HG03097 (cell line): ENCODE data around the gene KIF25.

Experiments used
- ATAC-seq: cut with Tn5 transposase; IDR thresholded peaks from one replicate; pipeline ENCODE4 v1.9.1; 2021; ENCODE audit not compliant: unreplicated experiment, low FRiP score

KIF25 gene

DNA sequence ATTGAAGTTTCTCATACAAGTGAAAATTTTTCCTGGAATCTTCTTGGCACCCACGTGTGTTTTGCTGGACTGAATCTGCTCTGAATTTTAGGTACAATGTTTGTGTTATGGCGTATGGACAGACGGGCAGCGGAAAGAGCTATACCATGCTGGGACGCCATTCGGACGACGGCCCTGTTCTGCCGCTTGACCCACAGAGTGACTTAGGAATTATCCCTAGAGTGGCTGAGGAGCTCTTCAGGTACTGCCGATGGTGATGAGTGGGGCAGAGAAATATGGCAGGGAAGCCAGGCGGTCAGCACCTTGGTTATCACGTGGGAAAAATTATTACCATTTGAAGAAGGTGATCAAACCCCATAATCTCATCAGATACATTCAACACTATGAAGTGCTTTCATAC, 36.3 kb downstream of the KIF25 start:
- ATAC-seq = no peak

DNA sequence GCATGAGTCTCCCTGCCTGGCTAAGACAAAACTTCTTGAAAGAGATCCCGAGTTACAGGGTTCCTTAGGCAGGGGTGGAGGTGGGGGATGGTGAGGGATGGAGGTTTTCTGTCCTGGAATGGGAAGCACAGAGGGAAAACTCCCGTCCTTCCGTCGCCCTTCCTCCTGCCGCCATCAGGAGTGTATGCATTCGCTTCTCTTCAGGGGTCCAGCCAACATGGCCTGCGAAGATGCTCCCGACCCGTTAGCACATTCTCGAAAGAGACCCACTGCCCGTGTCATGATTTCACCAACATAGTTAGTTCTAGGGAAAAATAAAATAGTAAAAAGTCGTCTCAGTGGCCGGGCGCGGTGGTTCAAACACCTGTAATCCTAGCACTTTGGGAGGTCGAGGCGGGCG, 37.1 kb downstream of the KIF25 start:
- no peak for ATAC-seq

DNA sequence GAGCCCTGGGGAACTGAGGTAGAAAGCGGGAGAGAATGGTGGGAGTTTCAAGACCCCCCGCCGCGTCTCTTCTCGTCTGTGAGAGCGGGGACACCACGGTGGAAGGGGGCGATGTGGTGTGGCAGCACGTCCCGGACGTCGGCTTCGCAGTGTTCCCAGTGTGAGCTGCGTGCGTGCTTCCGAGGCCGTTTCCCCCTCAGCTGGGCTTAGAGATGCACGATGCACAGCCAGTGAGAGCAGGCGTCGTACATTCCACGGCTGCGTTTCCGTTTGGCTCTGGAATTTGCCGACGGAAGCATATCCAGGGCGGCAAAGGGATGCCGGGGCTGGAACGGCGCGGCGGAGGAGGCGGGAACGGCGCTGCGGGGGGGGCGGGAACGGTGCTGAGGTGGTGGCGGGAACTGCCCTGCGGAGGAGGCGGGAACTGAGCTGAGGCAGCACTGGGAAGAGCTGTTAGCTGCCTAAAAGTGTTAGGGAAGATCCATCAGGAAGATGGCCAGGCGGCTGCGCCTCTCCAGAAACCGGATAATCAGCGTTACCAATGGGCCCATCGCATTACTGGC, 37.7 kb downstream of the KIF25 start:
- ATAC-seq = no peak

DNA sequence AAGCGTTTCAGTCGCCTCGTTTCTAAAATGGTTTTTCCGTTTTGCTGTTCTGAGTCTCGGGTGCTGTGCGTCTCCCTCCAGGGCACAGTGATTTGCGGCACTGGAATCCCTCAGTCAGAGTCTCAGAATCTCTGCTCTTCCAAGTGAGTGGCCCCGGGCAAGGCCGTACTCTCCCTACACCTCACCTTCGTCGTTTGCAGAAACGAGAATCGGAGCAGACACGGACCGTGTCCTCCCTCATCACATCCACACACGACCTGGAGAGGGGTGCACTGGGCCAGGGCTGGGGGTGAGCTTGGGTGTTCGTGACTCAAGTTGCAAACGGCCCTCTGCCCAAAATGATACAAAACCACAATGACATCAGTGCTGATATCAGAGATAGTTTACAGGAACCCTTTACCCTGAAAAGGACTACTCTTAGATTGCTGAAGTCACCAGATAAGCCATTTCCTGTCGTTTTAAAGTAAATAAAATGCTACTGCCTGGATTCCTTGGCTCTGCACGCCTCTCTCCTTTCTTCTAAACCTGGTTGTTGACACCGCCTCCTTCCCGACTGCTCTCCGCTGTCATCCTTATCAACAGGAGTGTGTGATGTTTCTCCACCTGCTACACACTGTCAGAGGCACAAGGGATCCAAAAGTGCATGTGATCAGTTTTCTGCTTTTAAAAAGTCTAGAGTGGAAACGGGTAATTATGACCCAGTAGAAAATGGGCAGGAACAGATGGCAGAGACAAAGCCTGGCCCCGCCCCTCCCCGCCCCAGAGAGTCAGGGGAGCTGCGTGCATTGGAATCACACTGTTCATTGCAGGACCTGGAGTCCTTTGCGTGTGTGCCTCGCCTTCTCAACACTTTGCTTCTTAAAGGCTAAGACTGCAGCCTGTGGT, 38.4 kb downstream of the KIF25 start:
- no peak for ATAC-seq

DNA sequence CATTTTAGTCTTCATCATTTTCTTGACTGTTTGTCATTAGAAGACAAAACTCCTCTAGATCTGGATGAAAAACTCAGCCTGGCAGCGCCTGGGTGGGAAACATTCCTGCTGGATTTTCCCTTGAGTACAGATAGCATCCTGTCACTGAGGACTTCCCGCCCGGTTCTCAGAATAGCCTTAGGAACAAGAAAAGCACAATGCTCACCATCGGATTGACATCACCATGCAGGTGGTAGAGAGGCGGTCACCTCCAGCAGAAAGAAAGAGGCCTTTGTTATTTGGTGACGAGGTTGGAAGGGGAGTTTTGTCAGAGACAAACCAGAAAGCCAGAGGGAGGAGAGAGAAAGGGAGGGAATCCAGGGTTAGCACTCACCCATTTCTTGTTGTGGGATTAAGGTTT, 39.8 kb downstream of the KIF25 start:
- ATAC-seq = no peak

DNA sequence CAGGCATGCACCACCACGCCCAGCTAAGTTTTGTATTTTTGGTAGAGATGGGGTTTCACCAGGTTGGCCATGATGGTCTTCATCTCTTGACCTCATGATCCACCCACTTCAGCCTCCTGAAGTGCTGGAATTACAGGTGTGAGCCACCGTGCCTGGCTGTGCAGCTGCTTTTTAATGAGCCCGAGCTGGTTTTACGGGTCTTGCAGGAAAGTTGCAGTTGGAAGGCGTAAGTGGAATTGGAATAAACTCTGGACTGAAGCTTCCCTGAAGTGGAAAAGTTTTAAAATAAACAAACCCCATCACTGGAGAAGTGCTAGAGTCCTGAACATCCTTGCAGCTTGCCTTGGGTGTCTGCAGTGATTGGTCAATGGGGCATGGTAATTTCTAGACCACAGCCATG, 40.4 kb downstream of the KIF25 start:
- no peak for ATAC-seq

DNA sequence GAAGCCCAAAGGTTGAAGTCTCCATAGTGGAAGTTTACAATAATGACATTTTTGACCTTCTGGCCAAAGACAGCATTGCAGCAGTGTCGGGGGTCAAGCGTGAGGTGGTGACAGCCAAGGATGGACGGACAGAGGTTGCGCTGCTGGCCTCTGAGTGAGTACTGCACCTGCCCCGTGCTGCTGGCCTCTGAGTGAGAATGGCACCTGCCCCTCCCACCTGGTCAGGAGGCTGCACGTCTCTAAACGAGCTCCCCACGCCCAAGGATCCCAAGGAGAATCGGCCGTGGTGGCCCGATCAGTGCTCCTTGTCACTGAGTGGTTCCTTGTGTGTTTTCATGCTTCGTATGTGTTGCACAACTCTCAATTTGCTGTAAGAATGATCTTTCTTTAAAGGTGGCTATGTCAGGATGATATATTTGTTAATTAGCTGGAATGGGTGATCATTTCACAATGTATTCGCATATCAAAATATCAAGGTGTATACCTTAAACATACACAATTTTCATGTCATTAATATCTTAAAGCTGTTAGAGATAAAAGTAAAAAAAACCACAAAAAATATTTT, 41.2 kb downstream of the KIF25 start:
- no peak for ATAC-seq

DNA sequence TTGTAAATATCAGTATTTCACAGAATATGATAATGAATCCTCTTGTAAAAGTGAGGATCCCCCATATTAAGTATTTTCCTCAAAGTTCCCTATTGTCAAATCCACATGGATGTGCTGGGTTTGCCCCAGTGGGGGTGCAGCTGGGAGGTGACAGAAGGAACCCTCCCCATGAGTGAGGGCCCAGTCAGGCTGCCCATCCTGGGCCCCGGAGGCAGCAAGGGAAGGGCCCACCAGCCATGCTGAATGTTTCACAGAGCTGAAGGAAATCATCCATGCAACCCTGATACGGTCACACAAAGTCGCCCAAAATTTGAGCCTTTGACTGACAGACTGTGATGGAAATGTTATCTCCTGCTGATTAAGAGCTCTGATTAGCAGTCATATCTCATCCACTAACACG, 41.8 kb downstream of the KIF25 start:
- ATAC-seq = no peak

DNA sequence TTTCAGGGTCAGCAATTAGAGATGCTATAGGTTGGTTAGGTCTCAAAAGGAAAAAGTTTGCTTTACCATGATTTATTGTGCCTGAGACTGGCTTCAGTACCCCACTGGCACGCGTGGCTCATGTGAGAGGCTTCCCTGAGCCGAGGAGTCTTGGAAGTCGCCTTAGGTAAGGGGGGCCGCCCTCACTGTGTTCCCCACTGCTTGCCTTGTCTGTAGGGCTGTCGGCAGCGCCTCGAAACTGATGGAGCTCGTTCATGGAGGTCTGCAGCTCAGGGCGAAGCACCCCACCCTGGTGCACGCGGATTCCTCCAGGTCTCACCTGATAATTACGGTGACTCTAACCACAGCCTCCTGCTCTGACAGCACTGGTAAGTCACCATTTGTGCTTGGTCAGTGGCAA, 42.4 kb downstream of the KIF25 start:
- no peak for ATAC-seq

DNA sequence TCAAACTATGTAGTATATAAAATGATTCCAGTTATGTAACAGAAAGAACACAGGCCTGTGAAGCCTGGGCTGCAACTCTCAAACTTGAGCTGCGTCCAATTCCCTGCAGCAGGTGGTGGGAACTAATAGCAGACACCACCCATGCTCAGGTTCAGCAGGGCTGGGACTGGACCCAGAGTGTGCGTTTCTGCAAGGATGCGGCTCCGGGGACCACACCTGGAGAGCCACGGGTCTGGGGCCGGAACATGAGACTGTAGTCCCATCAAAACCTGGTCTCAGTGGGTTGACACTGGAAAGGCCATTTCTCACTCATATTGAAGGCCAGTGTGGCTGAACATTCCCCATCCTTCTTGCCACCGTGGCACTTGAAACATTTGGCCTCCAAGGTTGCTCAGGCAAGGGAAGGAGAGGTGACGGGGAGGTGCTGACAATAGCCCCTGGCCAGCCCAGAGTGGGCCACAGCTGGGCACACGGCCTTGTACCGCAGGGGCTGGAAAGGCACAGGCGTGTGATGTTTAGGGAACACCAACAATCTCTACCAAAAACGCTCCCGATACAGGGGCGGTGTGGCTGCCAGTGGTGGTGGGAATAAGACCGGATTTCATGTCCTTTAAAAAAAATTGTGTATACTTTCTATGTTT, 43.5 kb downstream of the KIF25 start:
- no peak for ATAC-seq

DNA sequence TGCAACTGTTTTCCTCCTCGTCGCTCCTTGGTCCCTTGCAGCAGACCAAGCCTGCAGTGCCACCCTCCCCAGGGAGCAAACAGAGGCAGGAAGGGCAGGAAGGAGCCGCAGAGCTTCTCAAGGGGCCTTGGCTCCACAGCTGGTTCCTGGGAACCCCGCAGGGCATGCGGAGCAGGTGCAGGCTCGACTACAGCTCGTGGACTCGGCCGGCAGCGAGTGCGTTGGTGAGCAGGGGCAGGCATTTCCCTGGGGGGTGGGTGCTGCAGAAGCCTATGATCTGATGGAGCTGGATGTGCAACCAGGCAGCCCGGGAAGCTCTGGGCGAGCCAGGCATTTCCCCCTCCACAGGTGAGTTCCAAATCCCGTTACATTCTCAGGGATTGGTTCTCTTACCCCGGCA, 44.5 kb downstream of the KIF25 start:
- ATAC-seq = no peak

DNA sequence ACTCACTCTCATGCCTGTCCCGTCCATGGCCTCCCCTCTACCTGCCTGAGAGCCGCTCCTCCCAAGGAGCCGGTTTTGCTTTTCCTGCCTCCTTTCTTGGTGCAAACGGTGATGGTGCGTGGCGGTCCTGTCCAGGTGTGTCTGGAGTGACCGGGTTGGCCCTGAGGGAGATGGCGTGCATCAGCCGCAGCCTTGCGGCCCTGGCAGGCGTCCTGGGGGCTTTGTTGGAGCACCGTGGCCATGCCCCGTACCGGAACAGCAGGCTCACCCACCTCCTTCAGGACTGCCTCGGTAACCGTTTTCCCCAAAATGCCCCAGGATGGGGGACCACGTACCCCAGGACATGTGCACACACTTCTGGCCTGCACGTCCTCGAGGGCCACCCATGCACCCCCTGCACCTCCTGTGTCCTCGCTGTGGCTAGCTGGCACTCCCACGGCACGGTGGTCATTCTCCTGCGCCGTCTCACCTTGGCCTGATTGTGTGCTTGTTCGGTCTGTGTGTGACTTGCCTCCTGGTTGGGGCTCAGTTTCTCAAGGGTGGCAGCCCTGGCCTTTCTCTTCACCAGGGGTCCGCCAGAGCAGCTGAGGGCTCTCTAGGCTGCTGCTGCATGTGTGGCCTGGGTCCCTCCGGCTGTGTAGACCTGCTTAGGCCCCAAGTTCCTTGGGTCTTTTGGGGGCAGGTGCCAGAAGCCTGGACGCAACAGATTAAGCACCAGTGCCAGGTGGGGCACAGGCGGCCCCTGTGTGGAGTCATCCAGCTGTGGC, 45.1 kb downstream of the KIF25 start:
- ATAC-seq = no peak

DNA sequence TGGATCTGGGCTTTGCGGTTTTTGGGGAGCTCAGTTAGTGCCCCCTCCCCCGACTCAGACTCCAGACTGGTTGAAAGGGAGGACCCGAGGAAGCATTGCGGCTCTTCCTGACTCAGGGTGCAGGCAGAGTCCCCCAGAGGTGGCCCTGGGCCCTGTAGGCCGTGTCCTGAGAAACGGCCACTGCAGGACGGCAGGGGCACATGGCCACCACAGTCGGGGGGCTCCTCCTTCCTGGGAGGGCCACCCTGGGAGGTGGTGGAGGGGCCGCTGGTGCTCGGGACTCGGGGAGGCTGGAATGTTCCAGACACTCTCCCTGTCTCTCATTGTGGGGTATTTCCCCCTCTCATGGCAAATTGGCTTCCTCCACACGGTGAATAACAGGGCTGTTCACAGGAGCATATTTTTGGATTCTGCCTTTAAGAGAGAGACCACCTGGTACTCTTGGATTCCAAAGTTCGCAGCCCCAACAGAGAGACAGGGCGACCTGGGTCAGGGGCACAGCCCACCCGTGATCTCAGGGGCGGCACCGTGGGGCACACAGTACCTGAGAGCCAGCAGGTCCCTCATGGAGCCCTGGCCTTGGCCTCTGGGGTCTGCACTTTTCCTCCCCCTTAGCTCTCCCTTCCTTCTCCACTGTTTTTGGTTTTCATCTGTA, 45.8 kb downstream of the KIF25 start:
- no peak for ATAC-seq

DNA sequence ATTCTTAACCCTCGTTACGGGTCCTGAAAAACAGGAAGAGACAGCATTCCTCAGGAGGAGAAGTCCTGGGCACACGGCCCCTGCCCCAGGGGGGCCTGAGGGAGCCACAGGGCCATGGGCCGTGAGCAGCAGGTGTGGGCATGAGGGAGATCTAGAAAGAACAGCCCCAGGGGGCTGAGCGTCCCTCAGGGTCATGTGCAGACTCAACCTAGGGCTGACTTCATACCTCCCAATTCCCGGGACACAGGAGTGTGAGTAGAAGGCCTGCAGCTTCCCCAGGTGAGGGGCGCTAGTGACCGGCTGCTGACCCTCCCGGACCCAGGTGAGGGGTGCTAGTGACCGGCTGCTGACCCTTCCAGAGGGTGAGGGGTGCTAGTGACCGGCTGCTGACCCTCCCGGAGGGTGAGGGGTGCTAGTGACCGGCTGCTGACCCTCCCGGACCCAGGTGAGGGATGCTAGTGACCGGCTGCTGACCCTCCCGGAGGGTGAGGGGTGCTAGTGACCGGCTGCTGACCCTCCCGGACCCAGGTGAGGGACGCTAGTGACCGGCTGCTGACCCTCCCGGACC, 46.5 kb downstream of the KIF25 start:
- ATAC-seq = no peak

DNA sequence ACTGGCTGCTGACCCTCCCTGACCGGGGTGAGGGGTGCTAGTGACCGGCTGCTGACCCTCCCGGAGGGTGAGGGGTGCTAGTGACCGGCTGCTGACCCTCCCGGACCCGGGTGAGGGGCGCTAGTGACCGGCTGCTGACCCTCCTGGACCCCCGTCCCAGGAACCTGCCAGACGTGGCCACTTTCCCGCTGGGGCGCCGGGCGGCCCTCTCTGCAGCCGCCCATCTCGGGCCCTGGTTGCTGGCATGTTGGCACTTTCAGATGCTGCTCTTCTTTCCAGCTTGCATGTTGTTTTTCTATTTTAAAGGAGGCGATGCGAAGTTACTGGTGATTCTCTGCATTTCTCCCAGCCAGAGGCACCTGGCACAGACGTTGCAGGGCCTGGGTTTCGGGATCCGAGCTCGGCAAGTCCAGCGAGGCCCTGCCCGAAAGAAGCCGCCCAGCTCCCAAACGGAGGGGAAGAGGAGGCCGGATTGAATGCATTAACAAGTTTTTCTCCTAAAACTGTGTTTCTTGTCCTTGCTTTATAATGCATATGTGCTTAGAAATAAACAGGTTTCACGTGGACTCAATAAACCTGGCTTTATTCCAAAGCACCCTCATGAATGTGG, 47.2 kb downstream of the KIF25 start:
- ATAC-seq = no peak

DNA sequence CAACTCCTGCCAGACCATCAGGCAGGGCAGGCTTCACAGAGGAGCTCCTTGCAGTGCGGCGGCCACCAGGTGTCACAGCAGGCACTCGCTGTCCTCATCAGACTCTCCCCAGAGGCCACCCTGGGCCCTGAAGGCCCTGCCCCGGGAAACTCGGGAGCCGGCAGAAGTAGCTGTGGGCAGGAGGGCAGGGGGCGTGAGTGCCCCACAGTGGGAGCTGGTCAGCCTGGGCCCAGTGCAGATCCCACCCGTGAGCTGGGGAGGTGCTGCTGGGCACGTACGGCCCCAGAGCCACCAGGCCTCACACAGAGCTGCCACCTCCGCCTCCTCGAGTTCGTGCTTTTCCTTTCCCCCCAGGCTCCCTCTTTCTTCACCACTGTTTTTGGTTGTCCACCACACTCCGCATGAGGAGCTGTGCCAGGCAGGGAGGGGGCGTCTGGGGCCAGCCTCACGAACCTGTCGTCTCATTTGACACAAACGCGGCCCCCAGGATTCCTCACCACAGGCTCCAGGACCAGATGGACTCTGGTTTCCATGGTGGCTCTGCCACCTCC, 47.7 kb downstream of the KIF25 start:
- no peak for ATAC-seq

DNA sequence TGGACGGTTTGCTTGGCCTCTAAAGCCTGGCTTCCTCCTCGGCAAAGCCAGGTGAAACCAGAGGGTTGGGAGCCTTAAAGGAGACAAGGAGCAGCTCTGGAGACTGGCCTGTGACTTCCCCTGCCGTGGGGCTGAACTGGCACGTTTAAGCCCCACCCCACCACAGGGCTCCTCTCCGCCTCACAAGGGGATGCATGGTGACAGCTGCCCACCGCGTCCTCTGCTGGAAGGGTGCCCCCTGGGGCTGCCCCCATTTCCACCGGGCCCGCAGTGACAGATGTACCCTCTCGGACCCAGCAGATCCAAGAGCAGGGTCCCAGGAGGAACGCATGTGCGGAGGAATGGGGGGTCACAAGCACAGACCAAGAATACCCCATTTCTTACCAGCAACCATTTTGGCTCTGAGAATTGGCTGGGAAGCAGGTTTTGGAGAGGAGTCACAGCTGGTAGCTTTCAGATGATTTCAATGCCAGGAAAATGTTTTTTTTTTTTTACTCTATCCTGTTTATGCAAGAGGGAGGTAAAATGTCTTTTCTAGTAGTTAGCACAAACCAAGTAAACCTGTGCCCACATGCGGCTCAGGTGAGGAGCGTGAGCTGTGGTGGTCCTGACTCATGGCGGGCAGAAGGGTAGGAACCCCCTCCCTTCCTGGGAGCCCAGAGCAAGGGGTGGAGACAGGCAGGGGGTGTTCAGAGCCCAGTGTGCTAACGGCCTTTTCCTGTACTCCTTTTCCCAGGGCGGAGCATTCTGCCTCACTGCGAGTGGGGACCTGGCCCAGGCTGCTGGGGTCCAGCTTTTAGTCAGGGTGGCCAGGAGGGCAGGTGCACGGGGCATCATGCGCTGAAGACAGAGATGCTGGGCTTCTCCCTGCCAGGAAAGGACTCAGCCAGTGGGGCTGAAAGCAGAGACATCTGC, 48.5 kb downstream of the KIF25 start:
- ATAC-seq = no peak

DNA sequence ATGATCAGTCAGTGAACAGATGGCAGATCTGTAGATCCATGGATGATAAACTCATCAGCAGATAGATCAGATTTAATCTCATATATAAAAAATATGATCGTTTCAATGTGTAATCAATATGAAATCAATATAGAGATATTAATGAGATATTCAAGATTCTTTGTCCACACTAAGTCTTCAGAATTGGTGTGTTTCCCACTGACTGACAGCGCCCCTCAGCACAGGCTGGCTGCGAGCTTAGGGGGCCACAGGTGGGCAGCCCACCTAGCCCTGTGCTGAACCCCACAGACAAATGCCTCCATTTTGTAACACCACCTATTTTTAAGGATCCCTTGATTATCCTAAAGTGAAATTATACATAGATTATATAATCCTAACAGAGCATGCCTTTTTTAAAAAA, 49.2 kb downstream of the KIF25 start:
- ATAC-seq = no peak
